Measurements from ENCODE around the gene TRHDE. TPM values are rescaled to one million over a fixed set of nuclear protein-coding genes. Genes with fewer than 3 reads are reported as not detected.

The TRHDE gene
- total and polyA plus RNA-seq, 2 of the 13 experiments (the other 11 are each of a cell fraction or from before 2014, with no cell fraction given), result not detected

- H3K4me2 ChIP-seq (ENCODE audit: low read depth, low read length), result no peak overlapping the region
- H3K9ac ChIP-seq (ENCODE audit: insufficient read depth, low read depth, low read length), result no peak overlapping the region
- H3K36me3 ChIP-seq (replicated peaks in 1 of 2; ENCODE audit: control insufficient read depth in 1 of 2, insufficient read depth in 2 of 2, low read length in 2 of 2), result no peaks in the 10 kb centered on the region
- POLR2A ChIA-PET, result no interaction called here
- CTCF ChIA-PET (ENCODE audit: low intra/inter-chr PET ratio, low total read pairs), result no interaction called here
- in situ Hi-C loops (cut with HindIII; ENCODE audit: extremely low pct_ligation_motif_present, low pct_unique_long_range_greater_than_20kb), result no loop called here
- no peaks in the 10 kb centered on the region for H4K20me1 ChIP-seq (ENCODE audit: insufficient read depth, low read length)
- no peak for FAIRE-seq
- H2AFZ ChIP-seq (ENCODE audit: low read length), result no peak overlapping the region
- H3K4me1 ChIP-seq (ENCODE audit: insufficient read depth, low read length), result no peaks in the 10 kb centered on the region
- no peaks in the 10 kb centered on the region for H3K9me3 ChIP-seq (ENCODE audit: low read length)
- no TSS peak for BruUV-seq (replicated peaks)
- 23% methylated on average over 3 of the region's 3 CpGs for WGBS (ENCODE audit: low lambda C conversion rate)
- DNase-seq (ENCODE audit: low spot score), result peak; percentile 0
- no peak for ATAC-seq
- intact Hi-C loops (cut with micrococcal nuclease; ENCODE audit: unreplicated experiment), result no loop called here
- no peak for TF ChIP-seq SP4 (CRISPR knock-in tag; IDR thresholded peaks at IDR 0.05)
- no peak for TF ChIP-seq REXO4 (CRISPR knock-in tag; IDR thresholded peaks at IDR 0.05; ENCODE audit: borderline replicate concordance)
- no peak for TF ChIP-seq STAT6 (CRISPR knock-in tag; IDR thresholded peaks at IDR 0.05; ENCODE audit: borderline replicate concordance)
- no peak for TF ChIP-seq ZSCAN22 (CRISPR knock-in tag; IDR thresholded peaks at IDR 0.05)
- no peak for TF ChIP-seq MED1 (CRISPR knock-in tag; IDR thresholded peaks at IDR 0.05)
- no peak for TF ChIP-seq MAF1 (CRISPR knock-in tag; IDR thresholded peaks at IDR 0.05; ENCODE audit: borderline replicate concordance)
- TF ChIP-seq PPARG (CRISPR knock-in tag; conservative IDR thresholded peaks at IDR 0.05), result no peak
- no peak for TF ChIP-seq FOXK2 (IDR thresholded peaks at IDR 0.05)
- TF ChIP-seq KDM2A (CRISPR knock-in tag; IDR thresholded peaks at IDR 0.05; ENCODE audit: borderline replicate concordance, low read depth), result no peak
- no peak for TF ChIP-seq NCOA1 (CRISPR knock-in tag; IDR thresholded peaks at IDR 0.05)
- TF ChIP-seq ZFP90 (CRISPR knock-in tag; IDR thresholded peaks at IDR 0.05; ENCODE audit: borderline replicate concordance), result no peak
- no peak for TF ChIP-seq ZNF614 (CRISPR knock-in tag; IDR thresholded peaks at IDR 0.05; ENCODE audit: borderline replicate concordance)
- TF ChIP-seq NFYC (CRISPR knock-in tag; IDR thresholded peaks at IDR 0.05), result no peak
- TF ChIP-seq PHB2 (IDR thresholded peaks at IDR 0.05; ENCODE audit: partially characterized antibody), result no peak
- TF ChIP-seq NKX3-1 (CRISPR knock-in tag; IDR thresholded peaks at IDR 0.05), result no peak
- no peak for TF ChIP-seq ZNF816 (CRISPR knock-in tag; IDR thresholded peaks at IDR 0.05; ENCODE audit: borderline replicate concordance)
- TF ChIP-seq HOXA9 (CRISPR knock-in tag; IDR thresholded peaks at IDR 0.05; ENCODE audit: borderline replicate concordance), result no peak
- TF ChIP-seq ZNF253 (CRISPR knock-in tag; IDR thresholded peaks at IDR 0.05; ENCODE audit: borderline replicate concordance), result no peak
- no peak for TF ChIP-seq NFRKB (IDR thresholded peaks at IDR 0.05)
- no peak for TF ChIP-seq ZNF354B (CRISPR knock-in tag; IDR thresholded peaks at IDR 0.05)
- H3K27me3 ChIP-seq (ENCODE audit: control insufficient read depth in 1 of 2, insufficient read depth in 2 of 2, low read length in 2 of 2), result no peaks in the 10 kb centered on the region
- H3K79me2 ChIP-seq (ENCODE audit: insufficient read depth, low read length), result no peaks in the 10 kb centered on the region
- no peak overlapping the region for H3K27ac ChIP-seq (ENCODE audit: extremely low read length, insufficient read depth, low read length)
- H3K4me3 ChIP-seq (replicated peaks in 1 of 3; ENCODE audit: insufficient read depth in 1 of 3, low read depth in 2 of 3, low read length in 3 of 3), result no peak overlapping the region
These were observed 96.7 kb downstream of the TRHDE start for GRCh38 chr12:72368719-72369422.
